ENCODE data around the gene IGSF11.
"Not testable (repeated sequence)": the region's sequence is repeated elsewhere in the genome, so short reads cannot be mapped to it uniquely, and the experiment has no call there.

Gene IGSF11

GRCh38 chr3:119034256-119035013 lies at the start of gene IGSF11:
Gene IGSF11, minus strand, starts transcription at chr3:119034846. Its CDS starts 264 bp downstream, at chr3:119034582.
- DNase-seq (ENCODE audit: low spot score), result no peak

- no peak for DNase-seq (ENCODE audit: low spot score)
Measured at GRCh38 chr3:119080364-119080763, 45.7 kb upstream of the IGSF11 start.

GRCh38 chr3:119073258-119074001 lies 38.8 kb upstream of the IGSF11 start:
- no peak for DNase-seq (ENCODE audit: low spot score)

- not testable (repeated sequence) for DNase-seq (ENCODE audit: low spot score)
Measured at GRCh38 chr3:119072451-119072850, 37.8 kb upstream of the IGSF11 start.

GRCh38 chr3:119069725-119070124 lies 35.1 kb upstream of the IGSF11 start:
- DNase-seq (ENCODE audit: low spot score), result no peak

DNA sequence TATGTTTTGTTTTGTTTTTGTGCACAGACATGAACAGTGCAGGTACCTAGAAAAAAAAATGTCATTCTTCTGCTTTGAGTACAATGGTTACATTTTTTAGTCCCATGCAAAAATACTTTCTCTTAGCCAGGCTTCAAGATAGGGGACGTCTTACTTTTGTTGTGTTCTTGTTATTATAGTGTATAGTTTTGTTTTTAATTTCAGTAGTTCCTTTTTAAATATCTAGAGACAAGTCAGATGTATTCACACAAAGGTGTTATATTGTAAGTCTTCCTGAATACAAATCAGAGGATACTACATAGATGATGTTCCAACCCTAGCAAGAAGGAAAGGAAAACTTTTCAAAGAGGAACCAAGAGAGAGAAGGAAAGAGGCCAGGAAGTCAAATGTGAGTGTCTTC lies 28.8 kb upstream of the IGSF11 start:
- no peak for DNase-seq (ENCODE audit: low spot score)

DNA sequence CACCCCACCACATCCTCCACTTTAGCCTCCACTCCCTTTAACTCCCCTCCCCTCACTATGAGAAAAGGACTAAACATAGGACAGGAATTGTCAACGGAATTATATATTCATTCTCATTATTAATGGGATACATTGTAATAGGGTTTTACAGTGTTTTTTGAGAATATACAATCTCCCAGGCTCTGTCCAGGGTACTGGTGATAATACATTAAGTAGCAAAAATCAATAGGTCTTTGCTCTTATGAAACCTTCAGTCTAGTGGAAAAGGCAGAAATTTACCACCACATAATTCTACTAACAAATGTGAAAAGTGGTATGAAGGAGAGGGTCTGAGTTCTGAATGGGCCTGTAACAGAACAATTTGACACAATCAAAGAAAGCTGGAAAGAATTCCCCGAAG lies 28.2 kb upstream of the IGSF11 start:
- DNase-seq (ENCODE audit: low spot score), result no peak

DNA sequence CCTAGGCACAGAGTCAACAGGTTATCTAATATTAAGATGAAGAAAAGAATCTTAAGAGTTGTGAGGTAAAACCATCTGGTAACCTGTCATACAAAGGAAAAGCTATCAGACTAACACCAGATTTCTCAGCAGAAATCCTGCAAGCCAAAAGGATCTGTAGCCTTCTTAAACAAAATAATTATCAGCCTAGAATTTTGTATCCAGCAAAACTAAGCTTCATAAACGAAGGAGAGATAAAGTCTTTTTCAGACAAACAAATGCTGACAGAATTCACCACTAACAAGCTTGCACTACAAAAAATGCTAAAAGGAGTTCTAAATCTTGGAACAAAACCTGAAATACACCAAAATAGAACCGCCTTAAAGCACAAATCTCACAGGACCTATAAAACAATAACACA lies 9.9 kb upstream of the IGSF11 start:
- DNase-seq (ENCODE audit: low spot score), result no peak

GRCh38 chr3:119042162-119042561 lies 7.5 kb upstream of the IGSF11 start:
- no peak for DNase-seq (ENCODE audit: low spot score)

GRCh38 chr3:119035014-119035346 lies 334 bp upstream of the IGSF11 start:
- no peak for DNase-seq (ENCODE audit: low spot score)

GRCh38 chr3:119033393-119034255 lies 1.0 kb downstream of the IGSF11 start:
- DNase-seq (ENCODE audit: low spot score), result no peak

GRCh38 chr3:119025171-119025795 lies 9.4 kb downstream of the IGSF11 start:
- DNase-seq (ENCODE audit: low spot score), result no peak

GRCh38 chr3:119019767-119020518 lies 14.7 kb downstream of the IGSF11 start:
- DNase-seq (ENCODE audit: low spot score), result no peak

DNA sequence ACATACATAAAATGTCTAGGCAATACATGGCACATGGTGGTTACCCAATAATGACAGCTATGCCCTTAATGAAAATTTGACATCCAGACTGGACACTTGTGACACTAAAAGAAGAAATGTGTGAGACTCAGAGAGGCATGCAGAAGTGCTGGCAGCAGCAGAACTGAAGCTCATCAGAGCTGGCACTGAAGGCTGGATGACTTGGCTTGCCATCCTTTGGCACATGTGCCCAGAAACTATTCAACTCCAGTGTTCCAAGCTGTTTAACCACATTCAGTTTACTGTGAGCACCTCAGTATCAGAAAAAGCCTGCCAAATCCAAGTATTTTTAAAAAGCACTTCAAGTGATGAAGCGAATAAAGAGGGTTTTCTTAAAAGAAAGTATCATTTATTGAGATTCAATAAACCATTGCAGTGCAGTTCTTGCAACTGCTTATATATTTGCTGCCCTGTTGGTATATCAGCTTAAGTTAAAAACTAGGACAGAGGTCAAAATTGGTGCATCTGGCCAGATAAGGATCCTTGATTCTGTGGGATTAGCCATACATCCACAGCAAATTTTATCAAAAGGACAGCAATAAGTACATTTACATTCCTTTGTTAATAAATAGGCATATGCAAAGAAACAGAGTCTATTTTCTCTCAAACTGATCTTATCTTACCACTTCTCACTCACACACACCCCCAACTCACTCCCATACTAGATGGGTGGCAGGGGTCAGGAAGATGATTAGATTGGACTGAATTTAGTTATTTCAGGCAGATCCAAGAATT lies 15.8 kb downstream of the IGSF11 start:
- DNase-seq (ENCODE audit: low spot score), result no peak

- DNase-seq (ENCODE audit: low spot score), result no peak
Measured at GRCh38 chr3:119015942-119016341, 18.7 kb downstream of the IGSF11 start.

DNA sequence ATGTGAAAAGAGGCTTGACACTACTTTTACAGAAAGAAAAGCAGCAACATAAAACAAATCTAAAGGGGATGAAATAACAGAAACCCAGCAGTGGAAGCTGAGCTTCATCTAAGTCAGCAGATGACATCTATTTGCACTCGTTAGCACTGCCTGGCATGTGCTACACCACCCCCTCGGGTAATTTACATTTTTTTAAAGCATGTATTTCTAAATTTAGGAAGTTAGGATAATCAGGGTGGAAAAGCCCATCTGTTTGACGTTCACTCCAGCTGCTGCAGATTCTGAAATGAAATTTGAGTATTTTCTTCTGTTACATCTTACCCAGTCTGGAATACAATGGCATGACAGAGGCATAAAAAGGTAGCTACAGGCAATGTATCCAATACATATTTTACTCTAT lies 20.7 kb downstream of the IGSF11 start:
- no peak for DNase-seq (ENCODE audit: low spot score)

DNA sequence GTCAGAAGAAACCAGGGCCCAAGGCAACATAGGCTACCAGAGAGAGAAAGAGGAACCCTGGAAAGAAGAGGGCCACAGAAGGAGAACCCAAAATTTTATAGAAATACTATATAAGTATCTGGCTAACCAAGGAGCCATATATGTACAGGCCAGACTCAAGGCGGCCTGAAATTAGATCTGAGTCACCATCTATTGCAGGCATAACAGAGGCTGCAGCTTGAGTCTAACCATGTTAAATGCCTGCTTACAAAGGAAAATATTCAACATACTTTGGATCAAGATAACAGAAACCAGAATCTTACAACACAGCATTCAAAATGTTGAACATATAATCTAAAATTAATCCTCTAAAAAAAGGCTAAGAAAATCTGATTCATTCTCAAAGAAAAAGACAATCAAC lies 23.1 kb downstream of the IGSF11 start:
- no peak for DNase-seq (ENCODE audit: low spot score)

DNA sequence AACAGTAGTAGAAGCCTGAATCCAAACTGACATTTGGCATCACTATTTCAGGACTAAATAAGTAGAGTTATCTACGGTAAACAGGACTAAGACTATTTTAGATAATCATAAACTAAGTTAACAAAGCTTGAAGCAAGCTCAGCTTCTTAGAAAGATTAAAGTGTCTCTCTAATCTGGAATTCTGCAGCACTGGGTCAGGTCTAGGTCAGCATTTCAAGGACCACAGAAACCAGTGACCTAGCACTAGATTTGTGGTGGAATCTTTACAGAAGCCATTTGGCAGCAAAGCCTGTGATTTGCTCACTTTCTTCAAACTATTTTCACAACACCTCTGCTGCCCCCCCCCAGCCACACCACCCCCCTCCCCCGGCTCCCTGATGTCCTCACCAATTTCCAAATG lies 37.5 kb downstream of the IGSF11 start:
- DNase-seq (ENCODE audit: low spot score), result no peak

DNA sequence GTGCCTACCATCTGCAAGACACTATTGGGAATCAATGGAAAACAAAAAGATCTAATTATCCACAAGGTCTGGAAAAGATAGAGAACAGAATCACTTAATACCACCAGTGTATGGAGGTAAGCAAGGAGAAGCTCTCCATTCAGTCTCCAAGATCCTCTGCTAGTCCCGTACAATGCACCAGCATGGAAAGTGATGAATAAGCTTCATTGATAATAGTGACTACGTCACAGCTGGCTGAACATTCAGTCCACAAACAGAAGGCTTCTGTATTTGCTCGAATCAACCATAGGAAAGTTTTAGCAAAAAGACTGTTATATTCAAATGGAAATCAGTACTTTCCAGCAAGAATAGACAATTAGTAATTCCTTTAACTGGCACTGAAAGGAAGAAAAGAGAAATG lies 42.9 kb downstream of the IGSF11 start:
- DNase-seq (ENCODE audit: low spot score), result no peak

DNA sequence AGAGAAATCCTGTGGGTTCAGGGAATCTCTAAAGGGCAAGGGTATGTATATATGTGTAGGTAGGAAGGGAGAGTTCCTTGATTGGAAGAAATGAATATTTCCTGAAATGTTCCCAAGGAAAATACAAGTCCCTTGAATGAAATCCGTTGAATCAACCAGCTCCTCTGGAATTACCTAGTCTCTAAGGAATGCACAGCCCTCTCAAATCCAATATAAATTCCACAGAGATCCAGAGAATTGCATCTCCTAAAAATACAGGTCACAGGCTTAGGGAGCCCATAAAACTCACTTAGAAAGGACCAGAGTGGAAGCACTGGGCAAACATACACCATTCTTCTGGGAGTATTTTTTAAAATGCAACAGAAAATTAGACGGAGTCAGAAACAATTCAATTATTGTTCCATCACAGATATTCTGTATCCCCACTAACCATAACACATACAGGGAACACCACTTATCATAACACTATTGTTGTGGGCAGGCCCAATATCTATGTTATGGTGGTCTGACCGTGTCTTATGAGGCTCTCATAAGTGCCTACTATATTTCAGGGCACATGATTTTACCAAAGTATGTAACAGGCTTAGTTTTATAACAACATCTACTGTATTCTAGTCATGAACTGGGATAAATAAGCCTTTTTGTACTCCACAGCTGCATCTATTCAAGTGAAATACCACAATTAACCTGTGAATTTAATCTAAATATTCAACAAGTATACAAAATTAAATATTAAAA lies 43.7 kb downstream of the IGSF11 start:
- DNase-seq (ENCODE audit: low spot score), result no peak

All from hematopoietic multipotent progenitor cell treated with erythropoietin and hydrocortisone succinate and interleukin-3 and kit ligand, for 15 days (in vitro differentiated cells).